Right lobe of liver (tissue), 6 donors: ENCODE results near the gene EXOC4. TPM values are rescaled to one million over a fixed set of nuclear protein-coding genes. Genes with fewer than 3 reads are reported as not detected.

Experiments
- ATAC-seq, 4 donors: fragments of 200-7000 bp; cut with Tn5 transposase; one replicate each; pipeline ENCODE4 v1.9.1; 2020; ENCODE audit warnings: mild to moderate bottlenecking in 4 of 4, moderate library complexity in 4 of 4
- DNase-seq, 3 donors: peaks; one replicate each; pipeline ENCODE4 v3.0.0-alpha.2; 2020
- H3K27ac ChIP-seq, 3 donors: fragments of 200-600 bp; one replicate each; pipeline ENCODE4 v1.8.0; 2022
- H3K27me3 ChIP-seq, 2 donors: fragments of 200-600 bp; one replicate each; pipeline ENCODE4 v1.8.0; 2022
- H3K36me3 ChIP-seq, 4 donors: fragments of 200-600 bp; sonication (generic) in 1 of 4; one replicate each; pipeline versions ENCODE4 v1.5.1 to v1.8.0; 2017 to 2022; ENCODE audit warnings: control low read depth in 1 of 4
- H3K4me1 ChIP-seq, 4 donors: fragments of 200-600 bp; sonication (generic) in 1 of 4; one replicate each; pipeline versions ENCODE4 v1.5.1 to v1.8.0; 2017 to 2022; ENCODE audit warnings: control low read depth in 1 of 4
- H3K4me3 ChIP-seq, 3 donors: fragments of 200-600 bp; one replicate each; pipeline ENCODE4 v1.8.0; 2022
- H3K9me3 ChIP-seq, 4 donors: fragments of 200-600 bp; sonication (generic) in 1 of 4; one replicate each; pipeline versions ENCODE4 v1.5.1 to v1.8.0; 2017 to 2022; ENCODE audit warnings: control low read depth in 1 of 4
- POLR2A ChIP-seq: fragments of 450-650 bp; IDR thresholded peaks from one replicate; pipeline ENCODE4 v1.6.1; 2017; ENCODE audit warnings: antibody characterized with exemption, mild to moderate bottlenecking
- WGBS: methylation state at CpG from one replicate; pipeline ENCODE4 v1.1.6; 2018; ENCODE audit warnings: low coverage, low lambda C conversion rate; ENCODE audit not compliant: insufficient coverage; ENCODE audit errors: missing lambda C conversion rate; 5-methylcytosine and 5-hydroxymethylcytosine counted together
- intact Hi-C, 2 donors: fragments of 100-400 bp; cut with DNase I; formaldehyde crosslinking; loops; one replicate each; pipeline versions ENCODE4 v1.11.2 to v1.14.1; 2022
- total RNA-seq, 6 experiments: library from RNA; depleted of rRNA in 2 of 6; stranded (reverse); fragments of >200 nt in 2 of 6; fragmentation: NEBNext Ultra II Directional in 3 of 6; extraction: Animal tissue kit (Norgen Biotek cat#: 25700) in 3 of 6; gene quantifications; one replicate each; pipeline versions ENCODE4 v1.1.0 to v1.2.4, GENCODE V29; 2016 to 2023
- TF ChIP-seq, protein P1 (sequence below), 4 donors: fragments of 200-600 bp in 3 of 4; fragments of 450-650 bp in 1 of 4; IDR thresholded peaks; one replicate each; pipeline versions ENCODE4 v1.5.1 to v1.8.0; 2016 to 2022; ENCODE audit warnings: antibody characterized with exemption in 4 of 4, mild to moderate bottlenecking in 2 of 4
- donor health status: DM: no; HTN: yes; CAD: no.
- donor health status: DM: no; HTN: no; CAD: no.
- donor health status: DM: no; HTN: no; CAD: no.
- donor health status: DM: no; HTN: yes; CAD: no.
- donor health status: DM: no; HTN: yes; CAD: no.

The EXOC4 gene
- total RNA-seq, 6 experiments from 2014 or later, result 23.7 to 33.5 (median 30.0) TPM

DNA sequence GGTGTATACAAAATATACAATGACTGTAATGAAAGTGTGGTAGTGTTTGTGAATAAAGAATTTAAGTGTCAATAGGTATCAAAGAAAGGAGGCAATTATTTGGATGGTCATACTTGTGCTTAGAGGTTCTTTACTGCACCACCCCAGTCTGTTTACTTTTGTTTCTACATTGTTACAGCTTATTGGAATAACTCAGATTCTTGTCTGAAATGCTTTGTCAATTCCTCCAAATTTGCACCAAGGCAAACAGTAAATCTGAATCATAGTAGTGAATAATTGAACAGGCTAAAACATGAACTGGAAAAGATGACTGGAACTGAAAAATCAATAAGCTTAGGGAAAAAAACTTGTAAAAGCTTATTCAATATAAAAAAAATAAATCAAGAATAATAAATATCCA, 319.2 kb downstream of the EXOC4 start:
- no peak overlapping the region for H3K4me3 ChIP-seq
- ATAC-seq, result no peak
- DNase-seq, result no peak
- intact Hi-C loops, result no loop called here
- H3K27ac ChIP-seq, result no peak overlapping the region
- TF ChIP-seq, protein P1, sequence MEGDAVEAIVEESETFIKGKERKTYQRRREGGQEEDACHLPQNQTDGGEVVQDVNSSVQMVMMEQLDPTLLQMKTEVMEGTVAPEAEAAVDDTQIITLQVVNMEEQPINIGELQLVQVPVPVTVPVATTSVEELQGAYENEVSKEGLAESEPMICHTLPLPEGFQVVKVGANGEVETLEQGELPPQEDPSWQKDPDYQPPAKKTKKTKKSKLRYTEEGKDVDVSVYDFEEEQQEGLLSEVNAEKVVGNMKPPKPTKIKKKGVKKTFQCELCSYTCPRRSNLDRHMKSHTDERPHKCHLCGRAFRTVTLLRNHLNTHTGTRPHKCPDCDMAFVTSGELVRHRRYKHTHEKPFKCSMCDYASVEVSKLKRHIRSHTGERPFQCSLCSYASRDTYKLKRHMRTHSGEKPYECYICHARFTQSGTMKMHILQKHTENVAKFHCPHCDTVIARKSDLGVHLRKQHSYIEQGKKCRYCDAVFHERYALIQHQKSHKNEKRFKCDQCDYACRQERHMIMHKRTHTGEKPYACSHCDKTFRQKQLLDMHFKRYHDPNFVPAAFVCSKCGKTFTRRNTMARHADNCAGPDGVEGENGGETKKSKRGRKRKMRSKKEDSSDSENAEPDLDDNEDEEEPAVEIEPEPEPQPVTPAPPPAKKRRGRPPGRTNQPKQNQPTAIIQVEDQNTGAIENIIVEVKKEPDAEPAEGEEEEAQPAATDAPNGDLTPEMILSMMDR (IDR thresholded peaks at IDR 0.05), result no peak
- H3K36me3 ChIP-seq, result no peaks in the 10 kb centered on the region
- H3K9me3 ChIP-seq, result no peaks in the 10 kb centered on the region
- H3K4me1 ChIP-seq, result no peaks in the 10 kb centered on the region
- no peaks in the 10 kb centered on the region for H3K27me3 ChIP-seq

DNA sequence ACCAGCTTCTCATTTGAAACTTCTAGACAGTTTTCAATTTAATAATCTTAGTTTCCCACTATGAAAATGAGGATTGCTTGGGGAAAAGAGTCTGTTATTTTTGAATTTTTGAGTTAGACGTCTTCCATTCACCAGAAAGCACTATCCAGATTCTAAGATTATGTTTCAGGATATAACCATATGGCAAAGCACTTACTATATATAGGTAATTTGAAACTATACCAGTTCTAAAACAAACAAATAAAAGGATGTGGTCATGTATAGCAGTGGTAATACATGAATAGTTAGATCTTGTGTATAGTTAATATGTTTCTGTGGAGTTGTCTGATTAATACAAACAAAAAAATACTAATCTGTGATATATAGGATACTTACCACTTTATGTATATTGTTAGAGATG, 320.0 kb downstream of the EXOC4 start:
- intact Hi-C loops, result no loop called here
- Histone ChIP-seq H3K4me3 (no peak overlapping the region), H3K27me3 (no peaks in the 10 kb centered on the region), H3K36me3 (no peaks in the 10 kb centered on the region), H3K9me3 (no peaks in the 10 kb centered on the region), H3K4me1 (no peaks in the 10 kb centered on the region), H3K27ac (no peak overlapping the region)
- ATAC-seq (no peak), DNase-seq (no peak)
- TF ChIP-seq, protein P1 (IDR thresholded peaks at IDR 0.05), result no peak
- no peak for TF ChIP-seq POLR2A
- 96% methylated on average over 1 of the region's 1 CpG for WGBS

GRCh38 chr7:133573554-133574265, 320.8 kb downstream of the EXOC4 start:
- H3K36me3 ChIP-seq, result no peaks in the 10 kb centered on the region
- no peak for TF ChIP-seq POLR2A
- TF ChIP-seq, protein P1 (IDR thresholded peaks at IDR 0.05), result no peak
- ATAC-seq (no peak), DNase-seq (no peak)
- no peaks in the 10 kb centered on the region for H3K9me3 ChIP-seq
- H3K4me3 ChIP-seq, result no peak overlapping the region
- WGBS, result 97% methylated on average over 3 of the region's 4 CpGs
- no peaks in the 10 kb centered on the region for H3K4me1 ChIP-seq
- H3K27me3 ChIP-seq, result no peaks in the 10 kb centered on the region
- intact Hi-C loops, result no loop called here
- H3K27ac ChIP-seq, result no peak overlapping the region

GRCh38 chr7:133575726-133576440, 323.0 kb downstream of the EXOC4 start:
- no peak for ATAC-seq
- intact Hi-C loops, result no loop called here

More at GRCh38 chr7:133575726-133576440, 323.0 kb downstream of the EXOC4 start:
- no peak for DNase-seq
- Histone ChIP-seq H3K27ac (no peak overlapping the region), H3K27me3 (no peaks in the 10 kb centered on the region), H3K36me3 (no peaks in the 10 kb centered on the region), H3K4me3 (no peak overlapping the region), H3K4me1 (no peaks in the 10 kb centered on the region), H3K9me3 (no peaks in the 10 kb centered on the region)
- 85% methylated on average over 4 of the region's 4 CpGs for WGBS
- TF ChIP-seq, protein P1 (IDR thresholded peaks at IDR 0.05), result no peak
- no peak for TF ChIP-seq POLR2A
